ENCODE measurements around the gene CDR2L.

CDR2L gene

DNA sequence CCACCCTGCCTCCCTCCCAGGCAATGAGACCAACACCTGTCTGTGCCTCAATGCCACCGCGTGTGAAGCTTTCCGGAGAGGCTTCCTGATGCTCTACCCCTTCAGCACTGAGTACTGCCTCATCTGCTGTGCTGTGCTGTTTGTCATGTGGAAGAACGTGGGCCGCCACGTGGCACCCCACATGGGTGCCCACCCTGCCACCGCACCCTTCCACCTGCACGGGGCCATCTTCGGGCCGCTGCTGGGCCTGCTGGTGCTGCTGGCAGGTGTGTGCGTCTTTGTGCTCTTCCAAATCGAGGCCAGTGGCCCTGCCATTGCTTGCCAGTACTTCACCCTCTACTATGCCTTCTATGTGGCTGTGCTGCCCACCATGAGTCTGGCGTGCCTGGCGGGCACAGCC is 40.8 kb upstream of the CDR2L start:
- DNase-seq (ENCODE audit: low read depth): no peak
- TF ChIP-seq, protein P1, sequence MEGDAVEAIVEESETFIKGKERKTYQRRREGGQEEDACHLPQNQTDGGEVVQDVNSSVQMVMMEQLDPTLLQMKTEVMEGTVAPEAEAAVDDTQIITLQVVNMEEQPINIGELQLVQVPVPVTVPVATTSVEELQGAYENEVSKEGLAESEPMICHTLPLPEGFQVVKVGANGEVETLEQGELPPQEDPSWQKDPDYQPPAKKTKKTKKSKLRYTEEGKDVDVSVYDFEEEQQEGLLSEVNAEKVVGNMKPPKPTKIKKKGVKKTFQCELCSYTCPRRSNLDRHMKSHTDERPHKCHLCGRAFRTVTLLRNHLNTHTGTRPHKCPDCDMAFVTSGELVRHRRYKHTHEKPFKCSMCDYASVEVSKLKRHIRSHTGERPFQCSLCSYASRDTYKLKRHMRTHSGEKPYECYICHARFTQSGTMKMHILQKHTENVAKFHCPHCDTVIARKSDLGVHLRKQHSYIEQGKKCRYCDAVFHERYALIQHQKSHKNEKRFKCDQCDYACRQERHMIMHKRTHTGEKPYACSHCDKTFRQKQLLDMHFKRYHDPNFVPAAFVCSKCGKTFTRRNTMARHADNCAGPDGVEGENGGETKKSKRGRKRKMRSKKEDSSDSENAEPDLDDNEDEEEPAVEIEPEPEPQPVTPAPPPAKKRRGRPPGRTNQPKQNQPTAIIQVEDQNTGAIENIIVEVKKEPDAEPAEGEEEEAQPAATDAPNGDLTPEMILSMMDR (IDR thresholded peaks at IDR 0.05; ENCODE audit: low read length, missing control alignments): no peak
- H3K4me3 ChIP-seq (replicated peaks; ENCODE audit: low read depth, low read length): no peak overlapping the region

DNA sequence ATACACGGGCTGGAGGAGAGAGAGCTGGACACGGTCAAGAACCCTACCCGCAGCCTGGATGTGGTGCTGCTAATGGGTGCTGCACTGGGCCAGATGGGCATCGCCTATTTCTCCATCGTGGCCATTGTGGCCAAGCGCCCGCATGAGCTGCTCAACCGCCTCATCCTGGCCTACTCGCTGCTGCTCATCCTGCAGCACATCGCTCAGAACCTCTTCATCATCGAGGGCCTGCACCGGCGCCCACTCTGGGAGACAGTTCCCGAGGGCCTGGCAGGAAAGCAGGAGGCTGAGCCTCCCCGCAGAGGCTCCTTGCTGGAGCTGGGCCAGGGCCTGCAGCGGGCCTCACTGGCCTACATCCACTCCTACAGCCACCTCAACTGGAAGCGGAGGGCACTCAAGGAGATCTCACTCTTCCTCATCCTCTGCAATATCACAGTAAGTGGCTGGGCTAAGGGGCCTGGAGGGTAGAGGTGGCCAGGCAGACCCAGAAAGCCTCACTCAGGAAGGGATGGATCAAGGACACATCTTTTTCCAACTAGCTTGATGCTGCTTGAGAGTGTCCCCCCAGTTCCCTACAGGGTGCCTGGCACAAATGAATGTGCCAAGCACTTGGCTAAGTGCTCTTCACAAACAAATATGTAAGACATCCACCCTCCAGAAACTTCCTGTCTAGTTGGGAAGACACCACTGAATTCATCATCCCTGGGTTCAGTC is 40.2 kb upstream of the CDR2L start:
- DNase-seq (ENCODE audit: low read depth): no peak
- TF ChIP-seq, protein P1 (IDR thresholded peaks at IDR 0.05; ENCODE audit: low read length, missing control alignments): no peak
- H3K4me3 ChIP-seq (replicated peaks; ENCODE audit: low read depth, low read length): no peak overlapping the region

DNA sequence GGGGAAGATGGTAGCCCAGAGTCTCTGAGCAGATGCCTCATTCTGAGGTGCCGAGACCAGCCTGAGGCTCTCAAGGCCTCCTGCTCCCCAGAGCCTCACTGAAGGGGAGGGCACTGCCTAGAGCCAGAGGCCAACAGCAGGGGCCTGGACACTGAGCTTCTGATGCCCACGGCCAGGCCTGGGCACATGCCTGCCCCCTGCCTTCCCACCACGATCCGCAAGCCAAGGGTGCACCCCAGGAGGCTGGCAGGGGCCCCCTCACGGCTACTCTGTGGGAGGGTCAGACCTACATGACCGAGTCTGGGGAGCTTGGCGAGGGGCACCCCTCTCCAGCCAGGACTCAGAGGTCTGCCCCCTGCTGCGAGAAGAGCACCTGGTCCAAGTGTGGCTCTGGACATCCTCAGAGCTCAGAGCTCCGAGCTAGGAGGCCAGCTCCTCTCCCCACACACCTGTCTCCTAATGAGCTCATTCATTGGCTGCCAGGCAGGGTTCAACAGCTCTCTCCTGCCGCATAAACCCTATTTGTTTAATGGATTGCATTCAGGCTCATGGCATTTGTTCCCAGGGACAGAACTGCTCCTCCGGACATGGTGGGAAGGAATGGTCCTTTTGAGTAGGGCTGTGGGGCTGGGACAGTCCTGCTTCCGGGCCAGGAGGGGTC is 37.8 kb upstream of the CDR2L start:
- TF ChIP-seq, protein P1 (IDR thresholded peaks at IDR 0.05; ENCODE audit: low read length, missing control alignments): no peak
- H3K4me3 ChIP-seq (replicated peaks; ENCODE audit: low read depth, low read length): no peak overlapping the region
- no peak for DNase-seq (ENCODE audit: low read depth)

DNA sequence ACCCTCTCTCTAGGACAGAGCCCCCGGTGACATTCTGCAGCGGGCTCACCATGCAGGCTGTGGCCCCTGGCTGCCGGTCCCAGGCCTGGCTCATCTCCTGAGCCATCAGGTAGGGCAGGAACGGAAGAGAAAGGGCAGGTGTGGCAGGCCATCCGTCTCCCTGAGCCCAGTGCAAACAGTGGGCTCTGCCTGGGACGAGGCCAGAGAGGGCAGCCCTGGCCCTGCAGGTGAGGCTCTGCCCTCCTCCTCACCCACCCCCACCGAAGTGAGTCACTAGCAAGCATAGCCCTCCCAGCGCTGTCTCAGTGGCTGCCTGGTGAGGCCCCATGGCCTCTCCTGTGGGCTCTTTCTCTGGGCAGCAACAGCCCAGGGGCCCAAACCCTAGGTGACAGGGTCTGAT is 37.2 kb upstream of the CDR2L start:
- no peak for DNase-seq (ENCODE audit: low read depth)
- TF ChIP-seq, protein P1 (IDR thresholded peaks at IDR 0.05; ENCODE audit: low read length, missing control alignments): no peak
- H3K4me3 ChIP-seq (replicated peaks; ENCODE audit: low read depth, low read length): no peak overlapping the region

DNA sequence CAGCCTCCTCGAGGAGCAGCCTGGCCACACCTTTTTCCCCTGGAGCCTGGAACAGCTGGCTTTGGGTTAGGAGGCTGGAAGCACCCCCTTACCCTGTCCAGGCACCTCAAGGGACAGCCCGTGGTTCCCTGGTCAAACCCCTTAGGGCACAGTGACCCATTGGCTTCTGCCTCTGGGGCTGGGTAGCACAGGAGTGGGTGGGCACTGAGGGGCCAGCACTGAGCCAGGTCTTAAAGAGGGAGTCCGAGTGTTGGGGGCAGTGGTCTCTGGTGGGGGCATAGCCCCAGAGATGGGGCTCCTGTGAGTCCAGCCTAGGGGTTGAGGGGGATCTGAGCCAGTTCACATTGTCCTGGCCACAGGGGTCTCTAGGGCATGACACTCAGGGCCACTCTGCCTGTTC is 36.4 kb upstream of the CDR2L start:
- H3K4me3 ChIP-seq (replicated peaks; ENCODE audit: low read depth, low read length): no peak overlapping the region
- DNase-seq (ENCODE audit: low read depth): no peak
- TF ChIP-seq, protein P1 (IDR thresholded peaks at IDR 0.05; ENCODE audit: low read length, missing control alignments): no peak

DNA sequence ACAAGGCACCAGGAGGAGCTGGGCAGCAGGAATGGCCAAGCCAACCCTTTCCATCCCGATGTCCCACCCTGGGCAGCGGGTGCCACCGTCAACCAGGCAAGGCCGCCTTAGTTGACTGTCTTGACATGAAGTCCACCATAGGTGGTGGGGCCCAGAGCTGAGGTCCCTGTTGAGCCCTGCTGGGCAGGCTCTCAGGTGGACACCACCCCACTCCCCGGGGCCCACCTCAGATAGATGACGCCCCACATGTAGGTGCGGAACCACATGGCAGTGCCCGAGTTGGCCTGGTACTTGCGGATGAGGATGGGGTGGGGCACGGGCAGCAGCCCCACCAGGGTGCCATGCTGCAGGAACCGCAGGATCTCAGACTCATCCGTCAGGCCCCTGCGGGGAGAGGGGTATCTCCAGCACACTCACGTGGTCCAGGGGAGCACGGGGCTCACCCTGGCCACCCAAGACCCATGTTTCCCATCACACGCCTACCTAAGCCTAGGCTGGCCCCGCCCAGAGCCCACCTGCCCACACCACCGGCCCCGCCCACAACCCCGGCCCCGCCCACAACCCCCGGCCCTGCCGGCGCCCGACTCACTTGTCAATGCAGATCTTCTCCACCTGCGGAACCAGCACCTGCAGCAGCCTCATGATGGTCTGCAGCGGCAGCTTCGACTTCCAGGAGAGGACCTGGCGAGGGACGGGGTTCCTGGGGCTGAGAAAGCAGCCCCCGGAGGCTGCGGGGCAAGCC is 35.6 kb upstream of the CDR2L start:
- TF ChIP-seq, protein P1 (IDR thresholded peaks at IDR 0.05; ENCODE audit: low read length, missing control alignments): no peak
- H3K4me3 ChIP-seq (replicated peaks; ENCODE audit: low read depth, low read length): no peak overlapping the region
- DNase-seq (ENCODE audit: low read depth): no peak

All from fibroblast of pulmonary artery (primary cell).